ENCODE results near the gene CFAP100.

The CFAP100 gene

GRCh38 chr3:126438746-126439145 lies 44.0 kb downstream of the CFAP100 start:
- no peak overlapping the region for H3K4me3 ChIP-seq (ENCODE audit: low read depth, low read length)
- no peak overlapping the region for H3K27ac ChIP-seq (ENCODE audit: extremely low read depth, low read depth, low read length)
- TF ChIP-seq SP3 (tag by site-specific recombination; IDR thresholded peaks at IDR 0.05) (no peak), FEZF1 (tag by site-specific recombination; IDR thresholded peaks at IDR 0.05) (no peak), ZIC2 (tag by site-specific recombination; IDR thresholded peaks at IDR 0.05) (peak; percentile 50), ZNF76 (tag by site-specific recombination; IDR thresholded peaks at IDR 0.05; ENCODE audit: borderline replicate concordance, low read depth) (no peak)
- peaks cover 0 to 85% of the 10 kb centered on the region in 2 experiments; a peak in 1 of 3 replicates for H3K36me3 ChIP-seq (ENCODE audit: control insufficient read depth in 2 of 2, insufficient read depth in 1 of 2, low read length in 2 of 2)
- CTCF ChIA-PET = no interaction called here
- no peaks in the 10 kb centered on the region for H3K9me3 ChIP-seq (ENCODE audit: control insufficient read depth, insufficient read depth, low read depth, low read length)
- H3K4me1 ChIP-seq (ENCODE audit: control insufficient read depth, insufficient read depth, low read length) = no peaks in the 10 kb centered on the region
- POLR2A ChIA-PET = no interaction called here

- CTCF ChIA-PET = no interaction called here
- Histone ChIP-seq H3K4me1 (ENCODE audit: control insufficient read depth, insufficient read depth, low read length) (no peaks in the 10 kb centered on the region), H3K4me3 (ENCODE audit: low read depth, low read length) (no peak overlapping the region), H3K9me3 (ENCODE audit: control insufficient read depth, insufficient read depth, low read depth, low read length) (no peaks in the 10 kb centered on the region), H3K27ac (ENCODE audit: extremely low read depth, low read depth, low read length) (no peak overlapping the region), H3K36me3 (ENCODE audit: control insufficient read depth in 2 of 2, insufficient read depth in 1 of 2, low read length in 2 of 2) (peaks cover 0 to 81% of the 10 kb centered on the region in 2 experiments; a peak in 1 of 3 replicates)
- POLR2A ChIA-PET = no interaction called here
- TF ChIP-seq ZNF664 (tag by site-specific recombination; IDR thresholded peaks at IDR 0.05) (no peak), ZFP37 (tag by site-specific recombination; IDR thresholded peaks at IDR 0.05) (no peak), GFI1B (tag by site-specific recombination; IDR thresholded peaks at IDR 0.05) (no peak), ZNF184 (tag by site-specific recombination; IDR thresholded peaks at IDR 0.05) (no peak), KLF17 (tag by site-specific recombination; IDR thresholded peaks at IDR 0.05) (no peak), ZIC2 (tag by site-specific recombination; IDR thresholded peaks at IDR 0.05) (0 out of 2 replicates have a peak, but pooled peaks have one; percentile 8), ZNF561 (tag by site-specific recombination; IDR thresholded peaks at IDR 0.05; ENCODE audit: borderline replicate concordance) (no peak)
Observed at GRCh38 chr3:126439346-126439967, 44.7 kb downstream of the CFAP100 start.

GRCh38 chr3:126439968-126440708 lies 45.4 kb downstream of the CFAP100 start:
- Histone ChIP-seq H3K36me3 (ENCODE audit: control insufficient read depth in 2 of 2, insufficient read depth in 1 of 2, low read length in 2 of 2) (peaks cover 0 to 80% of the 10 kb centered on the region in 2 experiments; a peak in 1 of 3 replicates), H3K4me3 (ENCODE audit: low read depth, low read length) (no peak overlapping the region), H3K4me1 (ENCODE audit: control insufficient read depth, insufficient read depth, low read length) (no peaks in the 10 kb centered on the region), H3K27ac (ENCODE audit: extremely low read depth, low read depth, low read length) (no peak overlapping the region), H3K9me3 (ENCODE audit: control insufficient read depth, insufficient read depth, low read depth, low read length) (no peaks in the 10 kb centered on the region)
- TF ChIP-seq ZNF548 (tag by site-specific recombination; IDR thresholded peaks at IDR 0.05) (no peak), ZNF302 (tag by site-specific recombination; IDR thresholded peaks at IDR 0.05; ENCODE audit: low read depth) (no peak), SETDB1 (IDR thresholded peaks at IDR 0.05; ENCODE audit: insufficient read length, low read length) (no peak), ZSCAN5A (tag by site-specific recombination; IDR thresholded peaks at IDR 0.05) (no peak), ZNF76 (tag by site-specific recombination; IDR thresholded peaks at IDR 0.05; ENCODE audit: borderline replicate concordance, low read depth) (no peak)
- ChIA-PET CTCF (no interaction called here), POLR2A (interaction anchor here (0.5 kb wide), 1 partner anchor 18 kb away, joined by 3 read pairs; no protein-coding TSS in a partner anchor)

- peaks cover 0 to 82% of the 10 kb centered on the region in 2 experiments; a peak in 1 of 3 replicates for H3K36me3 ChIP-seq (ENCODE audit: control insufficient read depth in 2 of 2, insufficient read depth in 1 of 2, low read length in 2 of 2)
- H3K27ac ChIP-seq (ENCODE audit: extremely low read depth, low read depth, low read length) = no peak overlapping the region
- H3K9me3 ChIP-seq (ENCODE audit: control insufficient read depth, insufficient read depth, low read depth, low read length) = no peaks in the 10 kb centered on the region
- H3K4me1 ChIP-seq (ENCODE audit: control insufficient read depth, insufficient read depth, low read length) = no peaks in the 10 kb centered on the region
- POLR2A ChIA-PET = interaction anchor here (0.5 kb wide), 1 partner anchor 18 kb away, joined by 3 read pairs; no protein-coding TSS in a partner anchor
- CTCF ChIA-PET = no interaction called here
- H3K4me3 ChIP-seq (ENCODE audit: low read depth, low read length) = no peak overlapping the region
- TF ChIP-seq ZFP3 (tag by site-specific recombination; IDR thresholded peaks at IDR 0.05; ENCODE audit: low read depth) (no peak), ZNF830 (tag by site-specific recombination; IDR thresholded peaks at IDR 0.05; ENCODE audit: low read depth) (no peak), RBAK (tag by site-specific recombination; IDR thresholded peaks at IDR 0.05) (no peak), ZFP41 (tag by site-specific recombination; IDR thresholded peaks at IDR 0.05; ENCODE audit: borderline replicate concordance) (no peak), ZNF776 (tag by site-specific recombination; IDR thresholded peaks at IDR 0.05; ENCODE audit: borderline replicate concordance) (no peak), INSM2 (tag by site-specific recombination; IDR thresholded peaks at IDR 0.05) (no peak), ZNF366 (tag by site-specific recombination; conservative IDR thresholded peaks at IDR 0.05) (no peak), ZNF548 (tag by site-specific recombination; IDR thresholded peaks at IDR 0.05) (no peak), ZNF704 (tag by site-specific recombination; IDR thresholded peaks at IDR 0.05) (no peak), KLF16 (tag by site-specific recombination; IDR thresholded peaks at IDR 0.05) (no peak)
Observed at GRCh38 chr3:126440709-126440995, 45.9 kb downstream of the CFAP100 start.
